ENCODE results near the gene UNC5A.

Gene UNC5A

GRCh38 chr5:176853151-176853778, 42.9 kb downstream of the UNC5A start:
- no peak for DNase-seq (ENCODE audit: low read depth)
- no peak overlapping the region for H3K4me3 ChIP-seq (ENCODE audit: low read length)
- TF ChIP-seq, protein P1, sequence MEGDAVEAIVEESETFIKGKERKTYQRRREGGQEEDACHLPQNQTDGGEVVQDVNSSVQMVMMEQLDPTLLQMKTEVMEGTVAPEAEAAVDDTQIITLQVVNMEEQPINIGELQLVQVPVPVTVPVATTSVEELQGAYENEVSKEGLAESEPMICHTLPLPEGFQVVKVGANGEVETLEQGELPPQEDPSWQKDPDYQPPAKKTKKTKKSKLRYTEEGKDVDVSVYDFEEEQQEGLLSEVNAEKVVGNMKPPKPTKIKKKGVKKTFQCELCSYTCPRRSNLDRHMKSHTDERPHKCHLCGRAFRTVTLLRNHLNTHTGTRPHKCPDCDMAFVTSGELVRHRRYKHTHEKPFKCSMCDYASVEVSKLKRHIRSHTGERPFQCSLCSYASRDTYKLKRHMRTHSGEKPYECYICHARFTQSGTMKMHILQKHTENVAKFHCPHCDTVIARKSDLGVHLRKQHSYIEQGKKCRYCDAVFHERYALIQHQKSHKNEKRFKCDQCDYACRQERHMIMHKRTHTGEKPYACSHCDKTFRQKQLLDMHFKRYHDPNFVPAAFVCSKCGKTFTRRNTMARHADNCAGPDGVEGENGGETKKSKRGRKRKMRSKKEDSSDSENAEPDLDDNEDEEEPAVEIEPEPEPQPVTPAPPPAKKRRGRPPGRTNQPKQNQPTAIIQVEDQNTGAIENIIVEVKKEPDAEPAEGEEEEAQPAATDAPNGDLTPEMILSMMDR (conservative IDR thresholded peaks at IDR 0.05; ENCODE audit: low read length) = no peak

- TF ChIP-seq, protein P1 (conservative IDR thresholded peaks at IDR 0.05; ENCODE audit: low read length) = no peak
- H3K4me3 ChIP-seq (ENCODE audit: low read length) = no peak overlapping the region
- no peak for DNase-seq (ENCODE audit: low read depth)
Measured at GRCh38 chr5:176854164-176854563, 43.8 kb downstream of the UNC5A start.

DNA sequence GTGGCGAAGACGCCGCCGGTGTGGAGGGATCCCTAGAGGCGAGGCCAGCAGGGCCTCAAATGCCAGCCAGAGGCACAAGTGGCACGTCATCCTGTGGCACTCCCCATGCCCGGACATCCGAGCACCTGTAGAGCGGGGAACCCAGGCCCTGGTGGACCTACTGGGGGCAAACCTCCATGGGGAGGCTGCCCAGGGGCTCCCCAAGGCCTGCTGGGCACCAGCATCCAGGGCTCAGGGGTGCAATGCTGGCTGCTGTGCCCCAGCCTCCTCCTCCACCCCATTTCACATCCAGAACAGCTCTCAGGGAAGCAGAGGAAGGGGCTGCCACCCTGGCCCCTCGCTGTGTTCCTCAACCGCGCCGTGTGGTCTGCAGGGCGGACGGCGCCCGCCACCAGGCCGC, 45.2 kb downstream of the UNC5A start:
- TF ChIP-seq, protein P1 (conservative IDR thresholded peaks at IDR 0.05; ENCODE audit: low read length) = no peak
- DNase-seq (ENCODE audit: low read depth) = no peak
- H3K4me3 ChIP-seq (ENCODE audit: low read length) = no peak overlapping the region

DNA sequence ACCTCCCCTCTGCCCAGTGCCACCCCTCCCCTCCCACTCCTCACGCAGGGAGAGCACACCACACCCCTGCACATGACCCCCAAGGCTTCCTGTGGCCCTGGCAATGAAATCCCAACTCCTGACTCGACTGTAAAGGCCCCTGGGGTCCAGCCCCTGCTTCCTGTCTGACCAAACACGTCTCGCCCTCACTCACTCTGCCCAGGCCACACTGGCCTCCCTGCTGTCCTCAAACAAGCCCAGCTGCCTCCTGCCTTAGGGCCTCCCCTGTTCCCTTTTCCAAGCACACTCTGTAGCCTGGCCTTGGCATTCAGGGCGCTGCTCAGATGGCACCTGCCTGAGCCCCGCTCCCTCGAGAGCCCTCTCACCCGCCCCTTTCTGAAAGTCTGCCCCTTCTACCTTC, 46.4 kb downstream of the UNC5A start:
- H3K4me3 ChIP-seq (ENCODE audit: low read length) = no peak overlapping the region
- DNase-seq (ENCODE audit: low read depth) = no peak
- TF ChIP-seq, protein P1 (conservative IDR thresholded peaks at IDR 0.05; ENCODE audit: low read length) = no peak

DNA sequence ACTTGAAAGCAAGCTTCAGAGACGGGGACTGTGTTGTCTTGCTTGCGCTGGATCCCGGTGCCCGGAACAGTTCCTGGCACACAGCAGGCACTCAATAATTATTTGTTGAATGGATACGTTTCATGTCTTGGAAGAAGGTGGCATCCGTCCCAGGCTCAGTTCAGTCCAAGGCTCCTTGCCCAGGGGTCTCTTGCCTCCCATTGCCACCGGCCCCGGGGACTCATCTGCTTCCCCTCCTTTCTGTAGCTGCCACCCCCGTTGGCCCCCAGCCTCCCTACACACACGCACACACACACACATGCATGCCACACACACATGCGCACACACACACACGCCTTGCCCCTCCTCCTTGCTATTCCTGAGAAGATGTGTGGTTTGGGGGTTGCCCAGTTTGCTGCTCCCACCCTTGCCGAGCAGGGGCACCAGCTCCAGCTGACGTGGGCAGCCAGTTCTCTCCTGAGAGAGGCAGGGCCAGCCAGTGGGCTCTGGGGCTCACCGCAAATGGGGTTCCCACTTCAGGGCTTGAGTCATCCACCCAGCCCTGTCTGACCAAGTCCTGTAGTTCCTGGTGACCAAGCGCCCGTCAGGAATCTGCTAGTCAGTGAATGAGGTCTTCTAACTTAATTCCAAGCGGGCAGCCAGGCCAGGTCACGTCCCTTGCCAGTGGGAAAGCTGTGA, 47.0 kb downstream of the UNC5A start:
- no peak overlapping the region for H3K4me3 ChIP-seq (ENCODE audit: low read length)
- DNase-seq (ENCODE audit: low read depth) = no peak
- TF ChIP-seq, protein P1 (conservative IDR thresholded peaks at IDR 0.05; ENCODE audit: low read length) = no peak

DNA sequence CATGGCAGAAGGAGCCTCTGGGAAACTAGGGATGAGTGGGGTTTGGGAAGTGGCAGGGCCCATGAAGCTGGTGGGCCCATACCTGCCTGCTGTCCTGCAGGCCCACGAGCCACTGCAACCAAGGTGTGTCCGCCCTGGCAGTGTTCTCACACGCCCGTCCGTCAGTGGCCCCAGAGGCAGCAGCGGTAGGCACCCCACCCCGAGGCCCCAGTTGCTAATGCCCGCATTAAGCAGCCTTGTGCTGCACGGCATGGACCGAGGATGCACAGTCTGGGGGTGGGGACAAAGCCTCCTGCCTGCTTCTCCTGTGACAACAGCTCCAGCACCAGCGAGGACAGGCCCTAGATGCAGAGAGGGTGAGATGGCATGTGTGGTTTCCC, 47.5 kb downstream of the UNC5A start:
- no peak overlapping the region for H3K4me3 ChIP-seq (ENCODE audit: low read length)
- no peak for DNase-seq (ENCODE audit: low read depth)
- TF ChIP-seq, protein P1 (conservative IDR thresholded peaks at IDR 0.05; ENCODE audit: low read length) = no peak

DNA sequence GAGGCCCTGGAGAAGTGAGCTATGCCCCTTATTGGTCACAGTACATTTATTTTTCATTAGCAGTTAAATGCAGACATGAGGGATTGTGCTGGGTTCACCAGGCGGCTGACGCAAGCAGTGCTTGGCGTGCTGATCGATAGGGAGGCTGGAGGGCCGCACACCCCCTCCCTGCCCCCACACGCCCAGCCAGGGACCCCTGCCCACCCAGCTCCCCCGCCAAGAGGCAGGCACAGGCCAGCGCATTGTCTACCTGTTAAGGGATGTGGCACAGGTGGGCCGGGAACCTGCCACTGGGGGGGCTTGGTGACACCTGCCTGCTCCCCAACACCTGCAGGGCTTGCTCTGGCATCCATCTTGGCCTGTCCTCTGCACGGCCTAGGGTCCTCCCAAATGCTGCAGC, 49.6 kb downstream of the UNC5A start:
- no peak overlapping the region for H3K4me3 ChIP-seq (ENCODE audit: low read length)
- TF ChIP-seq, protein P1 (conservative IDR thresholded peaks at IDR 0.05; ENCODE audit: low read length) = no peak
- DNase-seq (ENCODE audit: low read depth) = no peak

All from AG10803 (cell line).